Right renal cortex interstitium (tissue), 3 donors: ENCODE data around the gene PMVK. TPM values are rescaled to one million over a fixed set of nuclear protein-coding genes. Genes with fewer than 3 reads are reported as not detected.
"Not testable (repeated sequence)": the region's sequence is repeated elsewhere in the genome, so short reads cannot be mapped to it uniquely, and the experiment has no call there.

Experiments used
- DNase-seq, 3 donors: peaks; one replicate each; pipeline ENCODE4 v3.0.0-alpha.2; 2013; ENCODE audit warnings: low read depth in 3 of 3, low spot score in 2 of 3
- polyA plus RNA-seq, 3 donors: library from polyadenylated mRNA; unstranded; fragments of 120-200 nt; gene quantifications; one replicate each; pipeline ENCODE4 v1.2.1, GENCODE V29; 2013; ENCODE audit not compliant: insufficient read length in 3 of 3

PMVK gene
- polyA plus RNA-seq, 3 donors = 42.2 to 43.6 (median 43.3) TPM

DNA sequence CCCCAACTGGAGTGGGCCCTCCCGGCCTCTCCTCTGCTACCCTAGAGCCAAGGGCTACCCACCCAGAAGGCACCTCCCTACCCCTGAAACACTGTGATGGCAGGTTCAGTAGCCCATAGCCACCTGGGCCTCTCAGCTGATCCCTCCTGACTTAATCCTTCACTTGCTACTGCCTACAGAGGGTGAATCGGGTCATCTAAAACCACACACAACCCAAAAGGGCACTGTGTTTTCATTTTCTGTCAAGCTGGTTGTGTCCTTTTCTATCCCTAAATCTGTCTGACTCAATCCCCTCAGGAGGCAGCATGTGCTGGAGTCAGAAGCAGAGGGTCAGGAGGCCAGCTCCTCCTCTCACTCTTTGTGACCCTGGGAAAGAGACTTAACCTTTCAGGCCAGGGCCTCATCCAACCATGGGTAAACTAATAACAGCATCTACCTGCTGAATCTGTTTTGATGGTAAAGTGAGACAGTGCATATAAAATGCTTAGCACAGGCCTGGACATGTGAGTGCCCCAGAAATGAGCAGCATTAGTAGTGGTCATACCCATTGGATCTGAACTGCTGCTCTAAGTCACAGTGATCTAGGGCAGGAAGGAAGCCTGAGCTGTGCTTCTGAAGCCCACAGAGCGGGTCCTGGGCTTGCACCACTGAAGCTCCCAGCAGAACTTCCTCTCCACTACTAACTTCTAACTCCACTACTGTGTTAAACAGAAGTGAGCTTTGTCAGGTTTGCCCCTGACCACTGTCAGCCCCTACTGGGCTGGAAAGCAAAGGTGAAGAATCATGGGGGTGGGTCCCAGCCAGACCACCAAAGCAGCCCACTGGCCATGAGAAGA, 11.0 kb downstream of the PMVK start:
- no peak for DNase-seq

DNA sequence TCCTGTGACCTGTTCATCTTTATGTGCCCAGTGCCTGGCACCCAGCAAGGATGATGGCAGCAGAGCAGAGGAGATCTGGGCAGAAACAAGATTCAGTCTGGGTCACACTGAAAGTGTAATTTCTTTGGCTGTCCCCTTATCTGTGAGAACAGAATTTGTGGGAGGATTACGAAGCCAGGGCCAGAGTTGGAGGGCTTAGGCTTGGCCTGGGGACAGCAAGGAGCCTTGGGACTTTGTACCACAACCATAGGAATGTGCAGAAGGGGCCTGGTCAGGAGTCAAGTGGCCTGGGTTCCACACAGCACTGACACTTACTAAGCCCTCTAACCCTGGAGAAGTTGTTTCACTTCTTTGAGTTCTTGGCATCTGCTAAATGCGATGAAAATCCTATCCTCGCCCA, 12.8 kb downstream of the PMVK start:
- no peak for DNase-seq

- no peak for DNase-seq
Measured at GRCh38 chr1:154913273-154913672, 23.2 kb downstream of the PMVK start.

DNA sequence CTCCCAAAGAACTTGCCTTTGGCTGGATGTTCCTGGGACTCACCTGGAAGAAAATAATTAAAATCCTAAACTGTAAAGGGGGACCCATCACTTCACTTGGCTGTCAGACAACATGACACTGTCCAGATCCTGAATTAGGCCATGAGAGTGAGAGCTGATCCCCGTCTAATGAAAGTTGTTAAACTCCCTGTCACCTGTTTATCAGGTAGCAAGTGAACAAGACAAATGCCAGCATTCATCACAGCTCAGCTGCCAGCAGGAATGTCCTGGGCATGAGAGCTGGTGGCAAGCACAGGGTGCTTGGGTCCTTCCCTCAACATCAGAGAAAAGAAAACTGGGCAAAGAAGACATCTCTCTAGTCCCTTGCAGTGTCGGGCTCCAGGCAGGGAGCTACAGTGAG, 23.8 kb downstream of the PMVK start:
- DNase-seq = no peak

GRCh38 chr1:154911691-154912550, 24.6 kb downstream of the PMVK start:
- no peak for DNase-seq

GRCh38 chr1:154910851-154911250, 25.7 kb downstream of the PMVK start:
- DNase-seq = no peak

GRCh38 chr1:154908937-154909336, 27.6 kb downstream of the PMVK start:
- DNase-seq = no peak

DNA sequence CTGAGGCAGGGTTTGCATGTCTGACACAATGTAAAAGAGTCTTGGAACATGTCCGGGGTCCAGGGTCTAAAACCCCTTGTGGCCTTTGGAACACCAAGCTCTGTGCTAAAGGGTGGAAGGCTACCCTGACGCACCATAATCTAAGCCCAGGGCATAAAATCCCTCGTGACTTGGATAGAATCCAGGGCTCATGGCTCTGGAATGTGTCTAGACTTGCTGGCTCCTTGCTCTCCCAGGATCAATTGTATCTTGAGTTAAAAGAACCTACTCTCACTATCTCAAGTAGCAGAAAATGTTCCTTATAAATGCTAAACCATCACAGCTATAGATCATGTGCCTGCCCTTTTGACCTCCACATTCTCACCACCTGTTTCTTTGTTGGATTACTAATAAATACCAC, 28.4 kb downstream of the PMVK start:
- DNase-seq = not testable (repeated sequence)

DNA sequence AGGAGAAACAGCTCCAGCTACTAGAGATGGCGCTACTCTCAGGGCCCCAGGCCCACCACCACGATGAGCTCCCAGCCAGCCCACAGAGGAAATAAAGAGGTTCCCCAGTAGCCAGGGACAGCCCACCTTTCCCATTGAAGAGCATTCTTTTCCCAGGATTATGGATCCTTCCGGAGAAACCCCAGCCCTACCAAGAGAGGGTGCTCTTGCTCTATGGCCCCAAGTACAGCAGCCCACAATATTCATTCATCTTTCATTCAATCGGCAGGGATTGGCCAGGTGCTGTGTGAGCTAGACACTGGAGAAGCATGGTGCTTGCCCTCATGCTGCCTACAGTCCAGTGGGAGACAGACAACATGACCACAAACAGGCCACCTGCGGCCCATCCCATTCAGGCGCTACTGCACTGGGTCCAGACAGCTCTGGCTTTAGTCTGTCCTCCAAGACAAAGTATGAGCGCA, 29.9 kb downstream of the PMVK start:
- no peak for DNase-seq

- DNase-seq = no peak
Measured at GRCh38 chr1:154902938-154903566, 33.5 kb downstream of the PMVK start.

DNA sequence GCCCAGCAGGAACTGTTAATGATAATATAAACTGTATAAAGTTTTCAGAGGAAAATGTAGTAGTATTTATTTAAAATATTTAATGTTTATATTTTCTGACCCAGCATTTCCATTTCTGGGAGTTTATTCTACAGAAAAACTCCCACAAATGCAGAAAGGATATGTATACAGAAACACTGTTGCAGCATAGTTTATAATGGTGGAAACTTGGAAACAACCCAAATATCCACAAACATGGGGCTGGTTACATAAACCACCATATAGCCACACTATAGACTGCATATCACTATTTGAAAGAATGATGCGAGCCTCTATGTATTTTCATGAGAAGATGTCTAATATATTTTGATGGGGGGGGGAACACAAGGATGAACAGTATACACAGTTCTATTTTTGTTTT, 34.9 kb downstream of the PMVK start:
- no peak for DNase-seq

GRCh38 chr1:154899041-154899440, 37.5 kb downstream of the PMVK start:
- DNase-seq = no peak

DNA sequence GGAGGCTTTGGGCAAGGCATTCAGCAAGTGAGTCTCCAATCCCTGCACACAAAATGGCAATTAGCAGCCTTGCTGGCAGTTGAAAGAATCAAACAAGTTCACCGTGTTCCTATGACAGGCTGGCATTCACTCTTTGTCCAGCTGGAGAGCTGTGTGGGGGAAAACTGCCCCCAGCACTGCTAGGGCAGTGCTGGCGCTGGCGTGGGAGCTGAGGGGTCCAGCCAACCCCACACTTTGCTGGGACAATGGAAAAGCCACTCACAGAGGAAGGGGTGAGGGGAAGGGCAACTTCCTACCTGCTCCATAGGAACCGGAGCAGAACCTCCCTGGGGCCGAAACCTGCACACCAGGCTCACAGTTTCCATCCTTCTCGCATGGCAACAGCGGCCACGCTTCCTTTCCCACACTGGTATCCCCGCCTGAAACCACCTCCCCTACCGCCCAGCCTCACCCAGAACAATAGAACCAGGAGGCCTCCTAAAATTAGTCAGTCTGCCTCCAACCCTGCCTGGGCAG, 39.7 kb downstream of the PMVK start:
- no peak for DNase-seq

DNA sequence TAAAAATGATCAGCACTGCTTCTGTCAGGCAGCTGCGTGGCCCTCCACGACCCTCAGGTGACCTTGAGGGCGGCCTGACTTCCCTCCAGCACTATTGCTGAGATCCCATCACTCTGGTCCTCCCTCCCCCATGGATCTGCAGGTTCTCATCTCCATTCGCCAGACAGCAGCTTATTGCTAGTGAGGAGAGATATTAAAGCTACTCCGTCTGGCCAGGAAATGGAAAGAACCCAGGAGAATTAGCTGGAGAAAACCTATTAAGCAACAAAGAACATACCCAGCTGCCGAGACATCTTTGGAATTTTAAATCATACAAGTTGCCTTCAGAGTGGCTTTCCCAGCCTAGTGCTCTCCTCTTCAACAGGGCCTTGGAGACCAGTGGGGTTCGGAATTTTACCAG, 40.7 kb downstream of the PMVK start:
- DNase-seq = no peak

DNA sequence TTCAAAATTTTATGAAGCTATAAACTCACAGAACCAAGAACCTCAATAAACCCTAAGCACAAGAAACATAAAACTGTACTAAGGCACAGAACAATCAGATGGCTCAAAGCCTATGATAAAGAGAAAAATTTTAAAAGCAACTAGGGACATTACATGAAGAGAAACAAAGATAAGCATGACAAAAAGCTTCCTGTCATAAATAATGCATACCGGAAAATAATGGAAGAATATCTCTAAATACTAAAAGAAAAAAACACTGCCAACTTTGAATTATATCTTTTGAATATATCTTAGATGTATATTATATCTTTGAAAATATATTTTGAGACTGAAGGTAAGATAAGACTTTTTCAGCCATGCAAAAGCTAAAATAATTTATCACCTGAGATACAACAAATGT, 45.1 kb downstream of the PMVK start:
- DNase-seq = no peak

- no peak for DNase-seq
Measured at GRCh38 chr1:154888757-154889156, 47.8 kb downstream of the PMVK start.

DNA sequence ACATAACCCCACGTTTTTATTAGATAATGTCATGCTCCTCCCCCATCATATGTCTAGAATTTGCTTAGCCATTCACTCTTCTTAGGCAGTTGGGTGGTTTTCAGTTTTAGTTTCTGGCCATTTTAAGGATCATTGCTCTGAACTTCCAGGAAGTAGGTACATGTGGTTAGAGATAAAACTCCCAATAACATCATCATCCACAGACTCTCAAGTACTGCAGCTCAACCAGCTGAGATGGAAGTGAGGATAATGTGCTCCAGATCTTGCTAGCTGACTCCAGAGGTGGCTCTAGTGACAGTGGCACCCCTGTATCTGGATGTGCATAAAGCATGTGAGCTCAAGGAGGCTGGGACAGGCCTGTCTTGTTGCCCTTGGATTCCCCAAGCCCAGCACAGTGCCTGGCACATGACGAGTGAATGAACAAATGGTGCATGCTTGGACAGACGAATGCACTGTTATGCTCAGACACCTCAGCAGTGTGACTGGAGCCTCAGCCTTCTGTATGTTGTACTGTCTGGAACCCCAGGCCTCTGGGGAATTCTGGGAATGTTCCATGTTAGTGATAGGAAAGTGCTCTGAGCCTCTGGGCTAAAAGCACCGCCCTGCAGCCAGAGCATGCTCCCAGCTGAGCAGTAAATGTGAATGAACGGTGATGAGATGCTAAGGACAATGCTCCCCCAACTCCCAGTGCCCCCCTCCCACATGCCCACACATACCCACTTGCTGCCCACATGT, 50.1 kb downstream of the PMVK start:
- no peak for DNase-seq

DNA sequence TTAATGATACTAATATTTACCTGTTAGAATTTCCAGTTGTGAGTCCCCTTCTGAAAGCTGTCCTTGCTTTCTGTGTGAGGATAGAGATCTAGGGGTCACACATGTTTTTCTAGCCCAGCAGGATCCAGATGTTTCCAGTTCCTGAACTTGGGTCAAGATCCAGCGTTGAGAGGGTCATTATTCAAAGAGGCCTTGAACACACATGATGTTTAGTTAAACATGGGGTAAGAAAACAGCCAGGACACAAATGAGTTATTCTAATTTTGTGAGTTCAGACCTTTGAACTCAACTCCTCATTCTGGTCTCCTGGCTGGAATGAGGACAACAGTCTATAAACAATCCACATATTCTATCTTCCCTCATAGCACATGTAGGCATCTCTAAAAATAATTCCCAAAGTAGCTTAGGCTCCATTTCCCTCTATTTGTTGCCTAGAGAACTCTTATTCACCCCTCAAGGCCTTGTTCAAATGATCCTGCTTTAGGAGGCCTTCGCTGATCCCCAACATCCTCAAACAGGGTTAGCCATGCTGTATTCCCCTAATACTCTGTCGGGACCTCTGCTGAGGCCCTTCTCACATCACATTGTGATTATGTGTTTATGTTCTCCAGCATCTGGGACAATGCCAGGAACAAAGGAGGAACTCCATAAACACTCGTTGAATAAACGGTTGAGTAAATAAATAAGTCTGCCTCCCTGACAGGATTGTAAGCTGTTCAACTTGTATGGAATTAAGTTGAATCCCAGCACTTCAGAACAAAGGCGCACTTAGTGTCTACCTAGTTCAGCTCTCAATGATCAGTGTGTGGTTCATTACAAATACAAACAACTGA, 51.4 kb downstream of the PMVK start:
- DNase-seq = no peak
